HG02885 (cell line): ENCODE data around the gene DISP3.
"Not testable (repeated sequence)": the region's sequence is repeated elsewhere in the genome, so short reads cannot be mapped to it uniquely, and the experiment has no call there.

Experiments used
- ATAC-seq: cut with Tn5 transposase; IDR thresholded peaks from one replicate; pipeline ENCODE4 v1.9.1; 2021; ENCODE audit warnings: mild to moderate bottlenecking; ENCODE audit not compliant: unreplicated experiment, poor library complexity

Gene DISP3

DNA sequence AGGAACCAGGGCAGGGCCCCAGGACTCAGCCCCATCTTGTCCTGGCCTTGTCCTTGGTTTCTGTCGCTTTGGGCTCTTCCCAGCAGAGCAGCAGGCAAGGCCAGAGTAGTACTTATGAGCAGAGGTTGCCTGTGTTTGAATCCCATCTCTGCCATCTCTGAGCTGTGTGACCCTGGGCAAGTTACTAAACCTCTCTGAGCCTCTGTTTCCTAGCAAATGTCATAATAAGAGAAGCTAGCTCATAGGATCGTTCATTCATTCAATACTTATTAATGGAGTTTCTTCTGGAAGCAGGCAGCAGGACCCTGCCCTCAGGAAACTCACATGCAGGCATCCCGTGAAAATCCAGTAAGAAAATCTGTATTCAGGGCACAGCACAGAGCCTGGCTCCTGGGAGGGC is 91.0 kb downstream of the DISP3 start:
- no peak for ATAC-seq

- ATAC-seq: no peak
Measured at GRCh38 chr1:11570821-11571380, 91.9 kb downstream of the DISP3 start.

GRCh38 chr1:11571906-11572616 is 93.1 kb downstream of the DISP3 start:
- no peak for ATAC-seq

GRCh38 chr1:11573116-11573692 is 94.2 kb downstream of the DISP3 start:
- ATAC-seq: no peak

- no peak for ATAC-seq
Measured at GRCh38 chr1:11575553-11575952, 96.6 kb downstream of the DISP3 start.

DNA sequence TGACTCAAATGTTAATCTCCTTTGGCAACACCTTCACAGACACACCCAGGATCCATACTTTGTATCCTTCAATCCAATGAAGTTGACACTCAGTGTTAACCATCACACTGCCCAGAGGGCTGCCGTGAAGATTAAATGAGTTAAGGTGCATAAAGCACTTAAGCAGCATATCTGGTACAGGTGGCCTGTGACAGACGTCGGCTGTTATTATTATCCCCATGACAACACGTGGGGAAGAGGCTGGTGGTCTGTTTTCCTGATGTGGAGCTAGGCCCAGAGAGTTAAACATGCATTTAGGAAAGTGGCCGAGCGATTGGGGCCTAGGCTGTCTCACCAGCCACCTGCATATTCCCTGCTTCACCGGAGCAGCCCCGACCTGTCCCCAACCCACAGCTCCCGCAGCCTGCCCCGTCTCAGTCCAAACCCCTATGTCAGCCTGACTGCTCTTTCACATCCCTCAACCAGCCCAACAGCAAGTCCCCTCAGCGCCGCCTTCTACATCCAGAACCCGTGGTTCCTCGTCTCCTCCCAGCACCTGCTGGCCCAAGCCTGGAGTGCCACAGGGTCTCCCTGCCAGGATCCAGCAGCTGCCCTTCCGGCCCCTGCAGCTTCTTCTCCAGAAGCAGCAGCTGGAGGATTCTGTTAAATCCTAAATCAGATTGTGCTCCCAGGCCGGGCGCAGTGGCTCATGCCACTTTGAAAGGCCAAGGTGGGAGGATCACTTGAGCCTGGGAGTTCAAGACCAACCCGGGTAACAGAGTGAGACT is 97.3 kb downstream of the DISP3 start:
- no peak for ATAC-seq

- ATAC-seq: no peak
Measured at GRCh38 chr1:11578004-11578403, 99.0 kb downstream of the DISP3 start.

GRCh38 chr1:11579506-11579905 is 100.6 kb downstream of the DISP3 start:
- ATAC-seq: no peak

- ATAC-seq: not testable (repeated sequence)
Measured at GRCh38 chr1:11580049-11580448, 101.1 kb downstream of the DISP3 start.

DNA sequence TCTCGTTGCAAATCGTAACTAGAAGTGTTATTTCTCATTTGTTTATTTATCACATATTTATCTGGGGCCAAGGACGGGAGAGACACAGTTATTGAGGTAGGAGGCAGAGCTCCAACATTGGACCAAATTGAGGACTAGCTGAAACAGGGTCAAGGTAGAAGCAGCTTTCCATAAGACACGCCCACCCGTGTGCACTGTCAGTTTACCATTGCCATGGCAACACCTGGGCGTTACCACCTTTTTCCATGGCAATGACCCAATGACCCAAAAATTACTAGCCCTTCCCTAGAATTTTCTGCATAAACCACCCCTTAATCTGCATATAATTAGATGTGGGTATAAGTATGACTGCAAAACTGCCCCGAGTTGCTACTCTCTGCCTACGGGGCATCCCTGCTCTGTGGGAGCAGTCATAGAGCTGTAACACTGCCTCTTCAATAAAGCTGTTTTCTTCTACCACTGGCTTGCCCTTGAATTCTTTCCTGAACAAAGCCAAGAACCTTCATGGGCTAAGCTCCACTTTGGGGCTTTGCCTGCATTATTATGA is 102.6 kb downstream of the DISP3 start:
- ATAC-seq: no peak

DNA sequence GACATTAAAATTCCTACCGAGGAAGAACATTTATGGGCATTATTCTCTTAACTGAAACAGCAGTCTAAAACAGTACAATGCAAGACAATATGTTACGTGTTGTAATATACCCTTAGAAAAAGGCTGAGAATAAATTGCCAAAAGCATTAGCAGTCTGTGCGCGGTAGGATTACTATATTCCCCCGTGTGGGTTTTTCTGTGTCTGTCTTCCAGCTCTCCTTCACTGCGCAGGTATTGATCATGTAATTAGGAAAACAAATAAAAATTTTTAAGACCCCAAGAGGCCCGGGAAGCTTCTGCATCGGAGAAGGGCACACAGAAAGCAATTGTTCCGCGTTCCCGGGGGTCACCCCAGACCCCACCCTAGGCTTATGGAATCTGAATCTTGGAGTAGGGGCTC is 106.4 kb downstream of the DISP3 start:
- ATAC-seq: no peak
